ENCODE data around the gene PCDHGB4. TPM values are rescaled to one million over a fixed set of nuclear protein-coding genes. Genes with fewer than 3 reads are reported as not detected.
"Not testable (repeated sequence)": the region's sequence is repeated elsewhere in the genome, so short reads cannot be mapped to it uniquely, and the experiment has no call there.

PCDHGB4 gene
- total RNA-seq: 1 to 10 TPM; 4.8 to 5.5 (median 5.3) TPM
- polyA plus RNA-seq: 2.0 TPM
- long read RNA-seq, donor 1, full-length matches to known transcripts: 7 of 7 reads
- long read RNA-seq, donor 1, partial matches to known transcripts: 0 of 7 reads
- long read RNA-seq, donor 1, other reads (novel, unspliced or antisense): 0 of 7 reads
- long read RNA-seq, donor 2: 0 reads
- long read RNA-seq, donor 3, full-length matches to known transcripts: 5 of 6 reads
- long read RNA-seq, donor 3, partial matches to known transcripts: 0 of 6 reads
- long read RNA-seq, donor 3, other reads (novel, unspliced or antisense): 1 of 6 reads
- long read RNA-seq, donor 4: 0 reads

DNA sequence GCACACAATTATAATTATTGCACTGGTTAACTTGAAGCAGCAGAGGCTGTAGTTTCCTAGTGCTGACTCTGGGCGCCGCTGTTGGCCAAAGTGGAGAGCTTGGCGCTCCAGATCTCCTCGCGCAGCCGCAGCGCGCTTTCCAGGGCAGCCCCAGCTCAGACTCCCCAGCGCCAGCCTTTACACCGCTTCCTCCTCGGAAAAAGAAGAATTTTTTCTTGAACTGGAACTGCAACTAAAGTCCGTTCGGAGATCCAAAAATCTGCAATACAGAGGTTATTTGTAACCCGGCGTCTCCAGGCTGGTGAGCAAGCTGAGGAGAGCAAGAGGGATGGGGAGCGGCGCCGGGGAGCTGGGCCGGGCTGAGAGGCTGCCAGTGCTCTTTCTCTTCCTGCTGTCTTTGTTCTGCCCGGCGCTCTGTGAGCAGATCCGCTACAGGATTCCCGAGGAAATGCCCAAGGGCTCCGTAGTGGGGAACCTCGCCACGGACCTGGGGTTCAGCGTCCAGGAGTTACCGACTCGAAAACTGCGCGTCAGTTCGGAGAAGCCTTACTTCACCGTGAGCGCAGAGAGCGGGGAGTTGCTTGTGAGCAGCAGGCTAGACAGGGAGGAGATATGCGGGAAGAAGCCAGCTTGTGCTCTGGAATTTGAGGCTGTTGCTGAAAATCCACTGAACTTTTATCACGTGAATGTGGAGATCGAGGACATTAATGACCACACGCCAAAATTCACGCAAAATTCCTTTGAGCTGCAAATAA is at the start of gene PCDHGB4:
PCDHGB4 (plus strand) TSS at position 142 of the 755 bp plus-strand sequence; CDS start at position 329, 187 bp downstream.
- intact Hi-C loops (cut with DNase I); H3K27ac ChIP-seq (ENCODE audit: low read length); H3K27me3 ChIP-seq (ENCODE audit: control insufficient read depth, insufficient read depth); H3K4me1 ChIP-seq (ENCODE audit: control insufficient read depth, insufficient read depth, low read length); H3K9me3 ChIP-seq (ENCODE audit: control insufficient read depth, low read length): not testable (repeated sequence)
- ATAC-seq: peak; percentile 69 to 76
- peak in 2 of 3 donors; percentile 67 to 78 for DNase-seq
- WGBS: 9% methylated on average over 22 of the region's 40 CpGs
- H3K4me3 ChIP-seq (ENCODE audit: low read length): peak within 1 kb of the TSS; percentile 35

DNA sequence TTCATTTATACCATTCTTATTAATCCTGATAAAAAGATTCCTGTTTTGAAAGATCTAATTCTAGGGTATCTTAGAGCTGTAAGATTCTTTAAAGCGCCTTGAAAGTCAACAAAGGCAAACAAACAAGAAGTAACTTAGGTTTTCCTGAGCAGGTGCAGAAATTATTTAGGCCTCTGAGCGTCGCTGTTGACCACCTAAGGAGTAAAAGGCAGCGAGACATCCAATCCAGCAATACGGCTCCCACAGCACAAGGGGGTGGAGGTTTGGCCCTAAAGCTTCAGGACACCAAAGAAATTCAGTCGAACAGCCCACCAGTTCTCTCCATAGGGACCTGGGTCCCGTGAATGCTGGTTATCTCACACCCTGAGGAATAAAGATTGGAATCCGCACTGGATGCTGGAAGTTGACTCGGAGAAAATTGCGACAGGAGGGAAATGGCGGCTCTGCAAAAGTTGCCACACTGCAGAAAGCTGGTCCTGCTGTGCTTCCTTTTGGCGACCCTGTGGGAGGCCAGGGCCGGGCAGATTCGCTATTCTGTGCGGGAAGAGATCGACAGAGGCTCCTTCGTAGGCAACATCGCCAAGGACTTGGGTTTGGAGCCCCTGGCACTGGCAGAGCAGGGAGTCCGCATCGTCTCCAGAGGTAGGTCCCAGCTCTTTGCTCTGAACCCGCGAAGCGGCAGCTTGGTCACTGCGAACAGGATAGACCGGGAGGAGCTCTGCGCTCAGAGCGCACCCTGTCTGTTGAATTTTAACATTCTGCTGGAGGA is 48.8 kb upstream of the PCDHGB4 start, which contains the start of gene PCDHGA2:
PCDHGA2 (plus strand) TSS at position 223 of the 769 bp plus-strand sequence.
- H3K4me1 ChIP-seq (ENCODE audit: control insufficient read depth, insufficient read depth, low read length): no peaks in the 10 kb centered on the region
- peak in 2 of 3 donors; percentile 59 to 66 for DNase-seq

DNA sequence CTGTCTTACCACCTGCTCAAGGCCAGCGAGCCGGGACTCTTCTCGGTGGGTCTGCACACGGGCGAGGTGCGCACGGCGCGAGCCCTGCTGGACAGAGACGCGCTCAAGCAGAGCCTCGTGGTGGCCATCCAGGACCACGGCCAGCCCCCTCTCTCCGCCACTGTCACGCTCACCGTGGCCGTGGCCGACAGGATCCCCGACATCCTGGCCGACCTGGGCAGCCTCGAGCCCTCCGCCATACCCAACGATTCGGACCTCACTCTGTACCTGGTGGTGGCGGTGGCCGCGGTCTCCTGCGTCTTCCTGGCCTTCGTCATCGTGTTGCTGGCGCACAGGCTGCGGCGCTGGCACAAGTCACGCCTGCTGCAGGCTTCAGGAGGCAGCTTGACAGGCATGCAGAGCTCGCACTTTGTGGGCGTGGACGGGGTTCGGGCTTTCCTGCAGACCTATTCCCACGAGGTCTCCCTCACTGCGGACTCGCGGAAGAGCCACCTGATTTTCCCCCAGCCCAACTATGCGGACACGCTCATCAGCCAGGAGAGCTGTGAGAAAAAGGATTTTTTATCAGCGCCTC is 46.6 kb upstream of the PCDHGB4 start:
- H3K27ac ChIP-seq (ENCODE audit: low read length); DNase-seq; H3K4me3 ChIP-seq (ENCODE audit: low read length); ATAC-seq; H3K4me1 ChIP-seq (ENCODE audit: control insufficient read depth, insufficient read depth, low read length); H3K27me3 ChIP-seq (ENCODE audit: control insufficient read depth, insufficient read depth): not testable (repeated sequence)
- WGBS: 55% methylated on average over 45 of the region's 45 CpGs
- intact Hi-C loops (cut with DNase I): loop anchor here in 2 of 4 donors (5.0 kb wide), 1 partner anchor 216 kb away; no protein-coding TSS in a partner anchor
- peaks cover 16% of the 10 kb centered on the region for H3K9me3 ChIP-seq (ENCODE audit: control insufficient read depth, low read length)

More for the DNA sequence above, 48.8 kb upstream of the PCDHGB4 start, which contains the start of gene PCDHGA2:
- H3K9me3 ChIP-seq (ENCODE audit: control insufficient read depth, low read length): peaks cover 7% of the 10 kb centered on the region
- peak; percentile 72 to 76 for ATAC-seq
- peak within 1 kb of the TSS; percentile 43 for H3K27ac ChIP-seq (ENCODE audit: low read length)
- intact Hi-C loops (cut with DNase I): loop anchor here in 1 of 4 donors (10.0 kb wide), 1 partner anchor 216 kb away; no protein-coding TSS in a partner anchor
- 10% methylated on average over 27 of the region's 27 CpGs for WGBS
- no peaks in the 10 kb centered on the region for H3K27me3 ChIP-seq (ENCODE audit: control insufficient read depth, insufficient read depth)
- H3K4me3 ChIP-seq (ENCODE audit: low read length): peak within 1 kb of the TSS; percentile 61

DNA sequence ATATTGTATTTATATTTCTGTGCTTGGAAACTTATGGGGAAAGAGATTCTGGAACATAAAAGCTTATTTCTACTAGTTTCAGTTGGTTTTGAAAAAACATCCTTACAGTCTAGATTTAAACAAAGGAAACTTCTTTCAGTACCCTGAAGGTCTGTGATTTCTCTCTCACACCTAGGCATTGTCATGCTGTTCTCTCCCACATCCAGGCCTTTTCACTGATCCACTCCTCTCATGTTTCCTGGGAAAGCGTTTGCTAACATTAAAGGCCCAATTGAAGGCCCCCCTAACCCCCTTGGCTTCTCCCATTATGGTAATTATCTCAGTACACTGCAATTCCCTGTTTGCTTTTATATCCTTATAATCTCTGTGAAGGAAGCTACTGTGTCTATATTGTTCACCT is 44.7 kb upstream of the PCDHGB4 start:
- H3K27me3 ChIP-seq (ENCODE audit: control insufficient read depth, insufficient read depth): no peaks in the 10 kb centered on the region
- peak overlapping the region; percentile 4 for H3K4me3 ChIP-seq (ENCODE audit: low read length)

DNA sequence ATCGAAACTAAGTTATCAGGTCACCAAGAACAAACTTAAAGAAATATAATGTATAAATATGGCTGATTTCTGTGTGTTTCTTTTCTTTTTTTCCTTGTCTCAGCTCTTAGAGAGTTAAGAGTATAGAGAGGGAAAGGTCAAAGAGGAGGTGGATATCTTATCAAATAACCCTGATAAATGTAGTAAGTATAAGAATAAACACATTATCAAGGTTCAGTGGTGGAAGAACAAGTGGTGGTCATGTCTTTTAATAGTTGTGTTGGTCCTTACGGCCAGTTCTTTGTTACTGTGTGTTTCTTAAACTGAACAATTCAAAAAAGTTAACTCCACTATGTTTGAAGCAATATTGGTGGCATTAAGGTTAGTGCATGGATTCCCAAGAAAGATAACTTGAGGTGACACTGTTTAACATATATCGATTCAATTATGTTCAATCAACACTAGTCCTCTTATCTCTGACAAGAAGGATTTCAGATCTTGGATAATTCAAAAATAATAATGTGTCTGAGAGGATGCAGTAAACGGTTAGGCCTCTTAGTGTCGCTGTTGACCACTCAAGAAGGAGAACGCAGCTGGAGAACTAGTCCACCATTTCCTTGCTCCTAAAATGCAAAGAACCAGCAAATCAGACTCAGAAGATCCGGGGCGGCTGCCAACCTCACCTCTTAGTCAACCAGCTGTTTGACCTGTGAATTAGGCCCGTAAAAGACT is 44.1 kb upstream of the PCDHGB4 start, which contains the start of gene PCDHGA3:
PCDHGA3 (plus strand) TSS at position 588 of the 711 bp plus-strand sequence. CDS start 205 bp downstream, outside the sequence.
- intact Hi-C loops (cut with DNase I): loop anchor here in 2 of 4 donors (5.0 kb wide), 1 partner anchor 214 kb away; no protein-coding TSS in a partner anchor
- no peak within 1 kb of the TSS for H3K27ac ChIP-seq (ENCODE audit: low read length)
- peaks cover 17% of the 10 kb centered on the region for H3K9me3 ChIP-seq (ENCODE audit: control insufficient read depth, low read length)
- ATAC-seq (peak; percentile 40 to 47), DNase-seq (no peak)
- WGBS: 21% methylated on average over 9 of the region's 9 CpGs
- H3K4me3 ChIP-seq (ENCODE audit: low read length): peak within 1 kb of the TSS; percentile 42
- no peaks in the 10 kb centered on the region for H3K4me1 ChIP-seq (ENCODE audit: control insufficient read depth, insufficient read depth, low read length)
- no peaks in the 10 kb centered on the region for H3K27me3 ChIP-seq (ENCODE audit: control insufficient read depth, insufficient read depth)

More for the DNA sequence above, 44.7 kb upstream of the PCDHGB4 start:
- Histone ChIP-seq H3K27ac (ENCODE audit: low read length) (no peak overlapping the region), H3K4me1 (ENCODE audit: control insufficient read depth, insufficient read depth, low read length) (no peaks in the 10 kb centered on the region), H3K9me3 (ENCODE audit: control insufficient read depth, low read length) (peaks cover 17% of the 10 kb centered on the region)
- ATAC-seq (no peak), DNase-seq (no peak)
- WGBS: 18% methylated on average over 1 of the region's 1 CpG
- intact Hi-C loops (cut with DNase I): loop anchor here in 2 of 4 donors (5.0 kb wide), 1 partner anchor 215 kb away; no protein-coding TSS in a partner anchor

DNA sequence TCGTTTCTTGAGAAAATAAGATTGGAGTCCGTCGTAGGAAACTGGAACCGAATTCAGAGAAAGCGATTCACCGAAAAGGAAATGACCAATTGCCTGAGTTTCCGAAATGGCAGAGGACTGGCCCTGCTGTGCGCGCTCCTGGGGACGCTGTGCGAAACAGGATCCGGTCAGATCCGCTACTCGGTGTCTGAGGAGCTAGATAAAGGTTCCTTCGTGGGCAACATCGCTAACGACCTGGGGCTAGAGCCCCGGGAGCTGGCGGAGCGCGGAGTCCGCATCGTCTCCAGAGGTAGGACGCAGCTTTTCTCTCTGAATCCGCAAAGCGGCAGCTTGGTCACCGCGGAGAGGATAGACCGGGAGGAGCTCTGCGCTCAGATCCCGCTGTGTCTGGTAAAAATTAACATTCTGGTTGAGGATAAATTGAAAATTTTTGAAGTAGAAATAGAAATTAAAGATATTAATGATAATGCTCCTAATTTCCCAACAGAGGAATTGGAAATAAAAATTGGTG is 43.5 kb upstream of the PCDHGB4 start:
- WGBS: 21% methylated on average over 31 of the region's 31 CpGs
- intact Hi-C loops (cut with DNase I): loop anchor here in 2 of 4 donors (5.0 kb wide), 1 partner anchor 213 kb away; no protein-coding TSS in a partner anchor

DNA sequence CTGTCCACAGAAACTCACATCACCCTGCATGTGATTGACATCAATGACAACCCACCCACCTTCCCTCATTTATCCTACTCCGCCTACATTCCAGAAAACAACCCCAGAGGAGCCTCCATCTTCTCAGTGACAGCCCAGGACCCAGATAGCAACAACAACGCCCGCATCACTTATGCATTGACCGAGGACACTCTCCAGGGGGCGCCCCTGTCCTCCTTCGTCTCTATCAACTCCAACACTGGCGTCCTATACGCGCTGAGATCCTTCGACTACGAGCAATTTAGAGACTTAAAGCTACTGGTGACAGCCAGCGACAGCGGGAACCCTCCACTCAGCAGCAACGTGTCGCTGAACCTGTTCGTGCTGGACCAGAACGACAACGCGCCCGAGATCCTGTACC is 42.2 kb upstream of the PCDHGB4 start:
- ATAC-seq: no peak
- Histone ChIP-seq H3K27ac (ENCODE audit: low read length) (no peak overlapping the region), H3K4me1 (ENCODE audit: control insufficient read depth, insufficient read depth, low read length) (no peaks in the 10 kb centered on the region), H3K27me3 (ENCODE audit: control insufficient read depth, insufficient read depth) (no peaks in the 10 kb centered on the region), H3K4me3 (ENCODE audit: low read length) (peak overlapping the region; percentile 28), H3K9me3 (ENCODE audit: control insufficient read depth, low read length) (peaks cover 15% of the 10 kb centered on the region)
- no peak for DNase-seq
- WGBS: 31% methylated on average over 20 of the region's 20 CpGs
- intact Hi-C loops (cut with DNase I): no loop called here

More for the DNA sequence above, 43.5 kb upstream of the PCDHGB4 start:
- no peak for DNase-seq
- H3K27ac ChIP-seq (ENCODE audit: low read length): no peak overlapping the region
- ATAC-seq: peak; percentile 36 to 43
- peak overlapping the region; percentile 42 for H3K4me3 ChIP-seq (ENCODE audit: low read length)
- no peaks in the 10 kb centered on the region for H3K4me1 ChIP-seq (ENCODE audit: control insufficient read depth, insufficient read depth, low read length)
- no peaks in the 10 kb centered on the region for H3K27me3 ChIP-seq (ENCODE audit: control insufficient read depth, insufficient read depth)
- peaks cover 15% of the 10 kb centered on the region for H3K9me3 ChIP-seq (ENCODE audit: control insufficient read depth, low read length)

DNA sequence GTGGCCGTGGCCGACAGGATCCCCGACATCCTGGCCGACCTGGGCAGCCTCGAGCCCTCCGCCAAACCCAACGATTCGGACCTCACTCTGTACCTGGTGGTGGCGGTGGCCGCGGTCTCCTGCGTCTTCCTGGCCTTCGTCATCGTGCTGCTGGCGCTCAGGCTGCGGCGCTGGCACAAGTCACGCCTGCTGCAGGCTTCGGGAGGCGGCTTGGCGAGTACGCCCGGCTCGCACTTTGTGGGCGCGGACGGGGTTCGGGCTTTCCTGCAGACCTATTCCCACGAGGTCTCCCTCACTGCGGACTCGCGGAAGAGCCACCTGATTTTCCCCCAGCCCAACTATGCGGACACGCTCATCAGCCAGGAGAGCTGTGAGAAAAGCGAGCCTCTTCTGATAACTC is 41.5 kb upstream of the PCDHGB4 start:
- ATAC-seq; intact Hi-C loops (cut with DNase I); H3K4me1 ChIP-seq (ENCODE audit: control insufficient read depth, insufficient read depth, low read length); DNase-seq; H3K27me3 ChIP-seq (ENCODE audit: control insufficient read depth, insufficient read depth); H3K4me3 ChIP-seq (ENCODE audit: low read length); H3K27ac ChIP-seq (ENCODE audit: low read length): not testable (repeated sequence)
- peaks cover 15% of the 10 kb centered on the region for H3K9me3 ChIP-seq (ENCODE audit: control insufficient read depth, low read length)
- WGBS: 41% methylated on average over 24 of the region's 35 CpGs

DNA sequence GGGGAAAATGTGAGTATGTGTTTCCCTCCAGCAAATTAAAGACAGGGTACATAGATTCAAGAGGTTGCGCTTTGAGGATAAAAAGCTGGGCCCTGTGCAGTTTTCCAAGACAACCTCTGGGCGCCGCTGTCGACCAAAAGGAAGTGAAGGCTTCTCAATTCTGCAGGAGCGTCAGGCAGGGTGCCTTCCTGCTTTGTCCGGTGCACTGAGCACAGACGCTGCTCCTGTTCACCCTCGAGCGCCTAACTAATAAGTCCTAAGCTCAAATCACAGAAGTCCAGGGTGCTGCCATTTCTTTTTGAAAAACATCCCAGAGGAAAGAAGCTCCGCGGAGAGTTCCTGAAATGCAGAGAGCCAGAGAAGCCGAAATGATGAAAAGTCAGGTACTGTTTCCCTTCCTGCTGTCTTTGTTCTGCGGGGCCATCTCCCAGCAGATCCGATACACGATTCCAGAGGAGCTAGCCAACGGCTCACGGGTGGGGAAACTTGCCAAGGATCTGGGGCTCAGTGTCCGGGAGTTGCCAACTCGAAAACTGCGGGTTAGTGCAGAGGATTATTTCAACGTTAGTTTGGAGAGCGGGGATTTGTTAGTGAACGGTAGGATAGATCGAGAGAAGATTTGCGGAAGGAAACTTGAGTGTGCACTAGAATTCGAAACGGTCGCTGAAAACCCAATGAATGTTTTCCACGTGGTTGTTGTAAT is 37.4 kb upstream of the PCDHGB4 start, which contains the start of gene PCDHGB1:
PCDHGB1 (plus strand) TSS at position 183 of the 703 bp plus-strand sequence; CDS start at position 345, 162 bp downstream.
- ATAC-seq: peak; percentile 44 to 60
- intact Hi-C loops (cut with DNase I): no loop called here
- no peaks in the 10 kb centered on the region for H3K4me1 ChIP-seq (ENCODE audit: control insufficient read depth, insufficient read depth, low read length)
- H3K9me3 ChIP-seq (ENCODE audit: control insufficient read depth, low read length): peaks cover 13% of the 10 kb centered on the region
- WGBS: 20% methylated on average over 29 of the region's 29 CpGs
- peak within 1 kb of the TSS; percentile 45 for H3K4me3 ChIP-seq (ENCODE audit: low read length)
- H3K27me3 ChIP-seq (ENCODE audit: control insufficient read depth, insufficient read depth): no peaks in the 10 kb centered on the region
- DNase-seq: peak in 2 of 3 donors; percentile 65 to 71
- no peak within 1 kb of the TSS for H3K27ac ChIP-seq (ENCODE audit: low read length)

Data from right cardiac atrium (tissue), 5 donors.